T-helper 1 cell treated with Interleukin-12 subunit alpha and Interleukin-12 subunit beta and Interleukin-4 antibody, amounts not matched to agents 30 ng/mL and 1 ng/mL, for 36 hours (primary cell): ENCODE measurements around the gene RSAD1. TPM values are rescaled to one million over a fixed set of nuclear protein-coding genes. Genes with fewer than 3 reads are reported as not detected.
"Not testable (repeated sequence)": the region's sequence is repeated elsewhere in the genome, so short reads cannot be mapped to it uniquely, and the experiment has no call there.

Experiments used
- intact Hi-C: fragments of 100-400 bp; cut with micrococcal nuclease; formaldehyde crosslinking; loops from one replicate; pipeline ENCODE4 v1.15.1; 2024
- total RNA-seq: library from RNA; stranded (reverse); gene quantifications from 2 replicates; pipeline ENCODE4 v1.2.3, GENCODE V29; 2022

The RSAD1 gene
- total RNA-seq, 1 donor from 2014 or later: 35.5 TPM

DNA sequence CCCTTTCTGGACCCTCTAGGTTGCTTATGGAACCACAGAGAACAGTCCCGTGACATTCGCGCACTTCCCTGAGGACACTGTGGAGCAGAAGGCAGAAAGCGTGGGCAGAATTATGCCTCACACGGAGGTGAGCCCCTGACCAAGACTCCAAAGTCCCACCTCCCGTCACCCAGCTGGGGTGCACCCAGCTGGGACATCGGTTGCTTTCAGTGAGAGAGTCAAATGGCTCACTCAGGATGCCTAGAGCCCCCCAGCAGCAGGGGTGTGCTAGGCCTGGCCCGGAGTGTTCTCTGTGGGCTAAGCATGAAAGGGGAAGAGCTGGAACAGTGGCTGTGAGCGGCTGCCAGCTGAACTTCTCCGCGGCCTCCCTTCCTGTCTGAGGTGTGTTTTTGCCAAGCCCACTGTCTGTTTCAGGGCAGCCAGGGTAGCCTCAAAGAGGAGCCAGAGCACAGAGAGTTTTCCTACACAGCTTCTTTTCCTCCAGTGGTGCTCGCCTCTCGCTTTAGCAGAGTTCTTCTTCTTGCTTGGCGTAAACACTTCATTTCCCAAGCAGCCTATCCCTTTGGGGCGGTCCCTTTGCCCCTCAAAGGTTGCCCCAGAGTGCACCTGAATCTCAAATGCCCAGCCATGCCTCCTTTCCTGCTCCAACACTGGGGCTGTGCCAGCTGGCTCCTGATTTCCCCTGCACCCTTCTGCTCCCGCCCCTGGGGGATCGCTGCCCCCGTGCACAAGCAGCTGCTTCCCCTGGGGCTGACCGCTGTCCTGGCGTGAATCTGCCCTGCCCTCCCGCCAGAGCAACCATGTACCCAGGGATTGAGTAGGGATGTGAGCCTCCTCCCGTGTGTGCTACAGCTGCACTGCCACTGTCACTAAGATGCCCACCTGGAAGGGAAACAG lies 7.4 kb upstream of the RSAD1 start:
- intact Hi-C loops: no loop called here

DNA sequence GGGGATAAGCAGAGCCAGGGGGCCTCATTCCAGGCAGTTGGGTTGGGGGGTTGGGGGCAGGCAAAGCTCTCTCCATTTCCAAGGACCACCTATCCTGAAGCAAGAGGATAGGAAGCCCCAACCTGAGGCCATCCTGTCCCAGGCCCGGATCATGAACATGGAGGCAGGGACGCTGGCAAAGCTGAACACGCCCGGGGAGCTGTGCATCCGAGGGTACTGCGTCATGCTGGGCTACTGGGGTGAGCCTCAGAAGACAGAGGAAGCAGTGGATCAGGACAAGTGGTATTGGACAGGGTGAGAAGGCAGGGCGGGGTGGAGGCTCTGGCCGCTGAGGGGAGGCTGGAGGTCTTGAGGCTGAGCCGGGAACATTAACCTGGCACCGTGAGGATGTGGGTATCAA lies 6.4 kb upstream of the RSAD1 start:
- intact Hi-C loops: no loop called here

DNA sequence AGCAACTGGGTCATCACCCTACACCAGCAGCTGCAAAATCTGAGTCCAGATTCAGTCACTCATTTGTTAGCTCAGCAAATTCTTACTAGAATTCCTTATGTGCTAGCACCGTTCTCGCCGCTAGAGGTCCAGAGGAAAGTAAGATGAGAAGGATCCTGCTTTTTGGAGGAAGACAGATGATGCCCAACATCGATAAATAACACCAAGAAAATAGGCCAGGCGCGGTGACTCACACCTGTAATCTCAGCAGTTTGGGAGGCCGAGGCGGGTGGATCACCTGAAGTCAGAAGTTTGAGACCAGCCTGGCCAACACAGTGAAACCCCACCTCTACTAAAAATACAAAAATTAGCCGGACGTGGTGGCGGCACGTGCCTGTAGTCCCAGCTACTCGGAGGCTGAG lies 5.9 kb upstream of the RSAD1 start:
- intact Hi-C loops: not testable (repeated sequence)

DNA sequence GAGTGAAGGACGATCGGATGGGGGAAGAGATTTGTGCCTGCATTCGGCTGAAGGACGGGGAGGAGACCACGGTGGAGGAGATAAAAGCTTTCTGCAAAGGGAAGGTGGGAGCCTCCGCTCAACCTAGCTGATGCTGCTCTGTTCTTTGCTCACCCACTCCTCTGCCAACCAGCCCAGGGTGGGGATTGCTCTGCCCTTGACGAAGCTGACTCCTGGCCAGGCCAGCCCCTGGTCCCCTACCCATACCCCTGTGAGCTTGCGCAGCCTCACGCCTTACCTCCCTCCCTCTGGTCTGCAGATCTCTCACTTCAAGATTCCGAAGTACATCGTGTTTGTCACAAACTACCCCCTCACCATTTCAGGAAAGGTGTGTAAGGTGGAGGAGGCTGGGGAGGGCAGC lies 4.8 kb upstream of the RSAD1 start:
- intact Hi-C loops: no loop called here

- intact Hi-C loops: no loop called here
Measured at GRCh38 chr17:50474523-50474922, 4.1 kb upstream of the RSAD1 start.

DNA sequence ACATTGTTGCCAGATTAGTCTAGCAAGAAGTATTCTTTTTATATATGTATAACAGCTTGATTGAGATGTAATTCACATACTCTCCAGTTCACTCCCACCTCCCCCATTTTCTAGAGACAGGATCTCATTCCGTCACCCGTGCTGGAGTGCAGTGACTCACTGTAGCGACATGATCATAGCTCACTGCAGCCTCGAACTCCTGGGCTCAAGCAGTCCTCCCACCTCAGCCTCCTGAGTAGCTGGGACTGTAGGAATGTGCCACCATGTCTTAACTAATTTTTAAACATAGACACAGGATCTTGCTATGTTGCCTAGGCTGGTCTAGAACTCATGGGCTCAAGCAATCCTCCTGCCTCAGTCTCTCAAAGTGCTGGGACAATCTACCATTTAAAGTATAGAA lies 3.3 kb upstream of the RSAD1 start:
- intact Hi-C loops: no loop called here

DNA sequence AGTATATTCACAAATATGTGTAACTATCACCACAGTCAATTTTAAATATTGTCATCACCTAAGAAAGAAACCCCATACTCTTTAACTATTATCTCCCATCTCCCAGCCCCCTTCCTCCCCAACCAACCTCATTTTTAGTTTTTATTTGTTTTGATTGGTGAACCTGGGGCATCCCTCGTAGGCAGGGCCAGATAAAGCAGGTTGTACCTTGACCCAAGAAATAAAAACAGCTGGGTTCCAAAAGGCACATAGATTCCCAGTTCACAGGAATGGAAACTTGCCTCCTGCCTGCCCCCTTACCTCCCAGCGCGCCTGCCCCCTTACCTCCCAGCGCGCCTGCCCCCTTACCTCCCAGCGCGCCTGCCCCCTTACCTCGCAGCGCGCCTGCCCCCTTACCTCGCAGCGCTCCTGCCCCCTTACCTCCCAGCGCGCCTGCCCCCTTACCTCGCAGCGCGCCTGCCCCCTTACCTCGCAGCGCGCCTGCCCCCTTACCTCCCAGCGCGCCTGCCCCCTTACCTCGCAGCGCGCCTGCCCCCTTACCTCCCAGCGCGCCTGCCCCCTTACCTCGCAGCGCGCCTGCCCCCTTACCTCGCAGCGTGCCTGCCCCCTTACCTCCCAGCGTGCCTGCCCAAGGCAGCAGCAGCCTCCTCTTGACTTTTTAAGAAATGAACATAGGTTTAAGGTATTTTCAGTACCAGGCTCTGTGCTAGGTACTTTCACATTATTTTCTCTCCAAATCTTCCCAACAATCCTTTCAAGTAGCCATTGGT lies 2.7 kb upstream of the RSAD1 start:
- intact Hi-C loops: not testable (repeated sequence)

- intact Hi-C loops: no loop called here
Measured at GRCh38 chr17:50476545-50477315, 1.9 kb upstream of the RSAD1 start.

GRCh38 chr17:50477976-50478375 lies 684 bp upstream of the RSAD1 start:
- intact Hi-C loops: loop anchor here (1.0 kb wide), 4 partner anchors 64 to 278 kb away; partner anchors contain the start of genes CACNA1G and LRRC59

GRCh38 chr17:50479522-50480141 lies 972 bp downstream of the RSAD1 start:
- intact Hi-C loops: loop anchor here (1.0 to 5.0 kb wide), 5 partner anchors 32 to 229 kb away; partner anchors contain the start of gene XYLT2

GRCh38 chr17:50480142-50480764 lies 1.6 kb downstream of the RSAD1 start:
- intact Hi-C loops: loop anchor here (5.0 kb wide), 1 partner anchor 133 kb away; the partner anchor contains the start of gene XYLT2

DNA sequence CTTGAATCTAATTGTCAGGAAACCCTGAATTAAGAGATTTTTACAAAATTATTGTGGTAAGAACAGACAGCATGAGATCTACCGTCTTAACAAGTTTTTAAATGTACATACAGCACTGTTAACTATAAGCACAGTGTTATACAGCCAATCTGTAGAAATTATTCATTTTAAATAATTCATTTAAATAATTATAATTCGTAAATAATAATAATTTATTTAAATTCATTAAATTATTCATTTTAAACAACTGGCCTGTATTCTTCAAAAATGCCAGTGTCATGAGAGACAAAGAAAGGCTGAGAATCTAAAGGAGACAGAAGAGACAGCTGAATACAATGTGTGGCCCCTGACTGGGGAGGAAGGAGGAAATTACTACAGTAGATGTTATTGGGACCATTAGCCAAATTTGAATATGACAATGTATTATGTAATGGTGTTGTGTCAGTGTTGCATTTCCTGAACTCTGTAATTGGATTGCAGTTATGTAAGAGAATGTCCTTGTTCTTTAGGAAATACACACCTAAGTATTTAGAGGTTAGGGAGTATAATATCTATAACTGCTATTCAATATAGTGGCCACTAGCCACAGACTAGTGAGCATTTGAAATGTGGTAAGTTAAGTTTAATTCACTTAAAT lies 2.3 kb downstream of the RSAD1 start:
- intact Hi-C loops: loop anchor here (5.0 kb wide), 1 partner anchor 134 kb away; the partner anchor contains the start of gene XYLT2

GRCh38 chr17:50481648-50482047 lies 3.0 kb downstream of the RSAD1 start:
- intact Hi-C loops: loop anchor here (1.0 to 5.0 kb wide), 7 partner anchors 23 to 361 kb away; partner anchors contain the start of genes CACNA1G, SPATA20 and XYLT2

DNA sequence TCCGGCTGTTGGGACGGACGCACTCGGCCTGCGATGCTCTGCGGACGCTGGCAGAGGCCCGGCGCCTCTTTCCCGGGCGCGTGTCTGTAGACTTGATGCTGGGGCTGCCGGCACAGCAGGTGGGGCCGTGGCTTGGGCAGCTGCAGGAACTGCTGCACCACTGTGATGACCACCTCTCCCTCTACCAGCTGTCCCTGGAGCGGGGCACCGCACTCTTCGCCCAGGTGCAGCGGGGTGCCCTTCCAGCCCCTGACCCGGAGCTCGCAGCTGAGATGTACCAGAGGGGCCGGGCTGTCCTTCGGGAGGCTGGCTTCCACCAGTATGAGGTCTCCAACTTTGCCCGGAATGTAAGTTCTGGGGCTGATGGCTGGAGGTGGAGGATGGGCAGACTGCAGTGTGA lies 3.5 kb downstream of the RSAD1 start:
- intact Hi-C loops: loop anchor here (1.0 to 5.0 kb wide), 7 partner anchors 22 to 360 kb away; partner anchors contain the start of genes CACNA1G, SPATA20 and XYLT2

- intact Hi-C loops: loop anchor here (1.0 to 5.0 kb wide), 7 partner anchors 22 to 360 kb away; partner anchors contain the start of genes CACNA1G, SPATA20 and XYLT2
Measured at GRCh38 chr17:50482516-50482915, 3.9 kb downstream of the RSAD1 start.

DNA sequence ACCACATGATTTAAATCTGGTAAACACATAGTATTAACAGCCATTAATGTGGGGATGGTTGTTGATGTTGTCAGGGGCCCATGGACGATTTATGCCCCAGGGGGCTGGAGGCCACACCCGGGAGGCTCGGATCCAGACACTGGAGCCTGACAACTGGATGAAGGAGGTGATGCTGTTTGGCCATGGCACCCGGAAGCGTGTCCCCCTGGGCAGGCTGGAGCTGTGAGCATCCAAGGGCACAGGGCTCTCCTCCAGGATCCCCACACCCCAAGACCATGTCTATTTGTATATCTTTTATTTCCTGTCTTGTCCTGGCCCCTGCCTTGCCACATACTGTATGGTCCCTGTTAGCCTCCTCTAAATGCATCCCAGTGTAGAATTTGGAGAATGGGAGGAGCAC lies 4.6 kb downstream of the RSAD1 start:
- intact Hi-C loops: loop anchor here (5.0 kb wide), 1 partner anchor 136 kb away; the partner anchor contains the start of gene XYLT2

GRCh38 chr17:50484386-50485155 lies 5.9 kb downstream of the RSAD1 start:
- intact Hi-C loops: loop anchor here (5.0 kb wide), 1 partner anchor 137 kb away; the partner anchor contains the start of gene XYLT2

DNA sequence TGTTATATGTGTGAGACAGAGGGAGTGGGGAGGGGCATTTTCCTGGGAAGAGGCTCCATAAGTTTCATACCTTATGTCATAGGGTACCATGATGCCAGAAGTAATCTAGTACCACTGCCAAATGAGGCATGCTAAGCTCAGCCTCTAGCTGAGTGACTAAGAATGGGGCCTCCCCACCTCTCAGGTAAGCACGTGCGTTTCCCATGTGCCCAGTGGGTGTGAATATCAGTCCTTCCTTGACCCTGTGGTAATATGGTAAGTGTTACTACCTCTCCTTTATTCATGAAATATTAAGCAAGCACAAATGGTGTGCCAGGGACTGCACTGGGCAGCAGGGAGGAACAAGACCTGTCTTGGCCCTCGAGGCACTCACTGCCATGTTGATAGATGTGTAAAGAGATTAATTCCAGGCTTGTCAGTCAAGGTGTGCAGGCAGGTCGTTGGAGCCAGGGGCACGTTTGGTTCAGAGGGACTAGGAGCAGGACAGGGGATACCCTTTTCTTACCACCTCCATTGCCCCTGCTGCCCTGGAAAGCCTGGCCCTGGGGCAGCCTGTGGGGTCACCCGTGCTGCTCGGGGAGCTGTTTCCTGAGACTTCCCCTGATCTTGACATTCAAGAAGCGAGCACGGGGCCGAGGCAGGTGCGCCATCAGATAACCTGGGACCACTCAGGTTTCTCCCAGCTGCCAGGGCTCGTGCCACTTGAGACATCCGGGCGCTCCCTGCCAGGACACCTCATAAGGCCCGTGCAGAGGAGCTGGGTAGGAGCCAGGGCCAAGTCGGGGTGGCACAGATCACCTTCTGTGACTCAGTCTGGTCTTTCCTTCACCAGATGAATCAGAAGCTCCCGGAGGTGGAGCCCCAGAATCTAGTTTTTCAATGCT lies 8.8 kb downstream of the RSAD1 start:
- intact Hi-C loops: no loop called here
